ENCODE data around the gene SEC24C. TPM values are rescaled to one million over a fixed set of nuclear protein-coding genes. Genes with fewer than 3 reads are reported as not detected.

SEC24C gene
- total RNA-seq, 6 experiments from 2014 or later: 39.4 to 43.4 (median 41.0) TPM

GRCh38 chr10:73803680-73804286, 59.6 kb downstream of the SEC24C start:
- ATAC-seq: peak in 1 of 4 donors; percentile 21
- intact Hi-C loops (cut with DNase I): no loop called here
- H3K4me1 ChIP-seq: no peaks in the 10 kb centered on the region
- DNase-seq: peak in 1 of 3 donors; percentile 10
- TF ChIP-seq POLR2A (IDR thresholded peaks at IDR 0.05): no peak
- TF ChIP-seq, protein P1, sequence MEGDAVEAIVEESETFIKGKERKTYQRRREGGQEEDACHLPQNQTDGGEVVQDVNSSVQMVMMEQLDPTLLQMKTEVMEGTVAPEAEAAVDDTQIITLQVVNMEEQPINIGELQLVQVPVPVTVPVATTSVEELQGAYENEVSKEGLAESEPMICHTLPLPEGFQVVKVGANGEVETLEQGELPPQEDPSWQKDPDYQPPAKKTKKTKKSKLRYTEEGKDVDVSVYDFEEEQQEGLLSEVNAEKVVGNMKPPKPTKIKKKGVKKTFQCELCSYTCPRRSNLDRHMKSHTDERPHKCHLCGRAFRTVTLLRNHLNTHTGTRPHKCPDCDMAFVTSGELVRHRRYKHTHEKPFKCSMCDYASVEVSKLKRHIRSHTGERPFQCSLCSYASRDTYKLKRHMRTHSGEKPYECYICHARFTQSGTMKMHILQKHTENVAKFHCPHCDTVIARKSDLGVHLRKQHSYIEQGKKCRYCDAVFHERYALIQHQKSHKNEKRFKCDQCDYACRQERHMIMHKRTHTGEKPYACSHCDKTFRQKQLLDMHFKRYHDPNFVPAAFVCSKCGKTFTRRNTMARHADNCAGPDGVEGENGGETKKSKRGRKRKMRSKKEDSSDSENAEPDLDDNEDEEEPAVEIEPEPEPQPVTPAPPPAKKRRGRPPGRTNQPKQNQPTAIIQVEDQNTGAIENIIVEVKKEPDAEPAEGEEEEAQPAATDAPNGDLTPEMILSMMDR (IDR thresholded peaks at IDR 0.05): no peak
- H3K27ac ChIP-seq: no peak overlapping the region
- no peaks in the 10 kb centered on the region for H3K9me3 ChIP-seq
- no peaks in the 10 kb centered on the region for H3K27me3 ChIP-seq
- peaks cover 3 to 72% (median 32%) of the 10 kb centered on the region in 4 donors for H3K36me3 ChIP-seq
- H3K4me3 ChIP-seq: no peak overlapping the region

GRCh38 chr10:73806176-73806950, 62.2 kb downstream of the SEC24C start:
- intact Hi-C loops (cut with DNase I): no loop called here
- WGBS (ENCODE audit: insufficient coverage, low coverage, low lambda C conversion rate, missing lambda C conversion rate): 90% methylated on average over 5 of the region's 14 CpGs
- ATAC-seq: no peak
- no peaks in the 10 kb centered on the region for H3K27me3 ChIP-seq
- no peak for TF ChIP-seq POLR2A (IDR thresholded peaks at IDR 0.05)
- TF ChIP-seq, protein P1 (IDR thresholded peaks at IDR 0.05): no peak
- H3K36me3 ChIP-seq: peaks cover 3 to 48% (median 24%) of the 10 kb centered on the region in 4 donors
- H3K27ac ChIP-seq: no peak overlapping the region
- peak in 2 of 3 donors; percentile 13 to 41 for DNase-seq
- no peak overlapping the region for H3K4me3 ChIP-seq
- no peaks in the 10 kb centered on the region for H3K9me3 ChIP-seq
- peaks cover 0 to 17% (median 0%) of the 10 kb centered on the region in 4 donors for H3K4me1 ChIP-seq

DNA sequence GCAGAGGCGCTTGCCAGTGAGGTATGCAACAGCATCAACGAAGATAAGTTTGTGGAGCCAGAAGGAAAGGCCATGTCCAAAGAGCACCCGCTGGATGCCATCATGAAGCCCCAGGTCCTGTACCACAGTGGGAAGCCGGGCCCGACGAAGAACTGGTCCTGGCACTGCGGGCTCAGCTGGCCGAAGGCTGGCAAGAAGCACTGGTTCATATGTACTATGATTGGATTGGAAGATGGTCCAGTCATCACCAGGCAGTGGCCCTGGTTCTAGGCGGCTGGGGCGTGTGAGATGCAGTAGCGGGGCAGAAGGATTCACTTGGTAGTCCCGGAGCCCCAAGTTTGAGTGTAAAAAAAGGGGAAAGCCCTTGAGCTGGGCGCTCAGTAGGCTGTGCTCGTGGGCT, 63.3 kb downstream of the SEC24C start:
- intact Hi-C loops (cut with DNase I): no loop called here
- H3K4me3 ChIP-seq: no peak overlapping the region

GRCh38 chr10:73808021-73808815, 64.0 kb downstream of the SEC24C start:
- intact Hi-C loops (cut with DNase I): no loop called here
- TF ChIP-seq, protein P1 (IDR thresholded peaks at IDR 0.05): no peak
- no peak for TF ChIP-seq POLR2A (IDR thresholded peaks at IDR 0.05)
- Histone ChIP-seq H3K9me3 (no peaks in the 10 kb centered on the region), H3K4me1 (peaks cover 0 to 23% (median 0%) of the 10 kb centered on the region in 4 donors), H3K36me3 (peaks cover 0 to 30% (median 12%) of the 10 kb centered on the region in 4 donors), H3K4me3 (no peak overlapping the region), H3K27ac (no peak overlapping the region), H3K27me3 (no peaks in the 10 kb centered on the region)
- no peak for DNase-seq
- no peak for ATAC-seq
- 93% methylated on average over 13 of the region's 16 CpGs for WGBS (ENCODE audit: insufficient coverage, low coverage, low lambda C conversion rate, missing lambda C conversion rate)

More for the DNA sequence above, 63.3 kb downstream of the SEC24C start:
- TF ChIP-seq, protein P1 (IDR thresholded peaks at IDR 0.05): no peak
- 100% methylated on average over 1 of the region's 14 CpGs for WGBS (ENCODE audit: insufficient coverage, low coverage, low lambda C conversion rate, missing lambda C conversion rate)
- Histone ChIP-seq H3K36me3 (peaks cover 0 to 37% (median 18%) of the 10 kb centered on the region in 4 donors), H3K9me3 (no peaks in the 10 kb centered on the region), H3K27ac (no peak overlapping the region), H3K27me3 (no peaks in the 10 kb centered on the region), H3K4me1 (peaks cover 0 to 23% (median 0%) of the 10 kb centered on the region in 4 donors)
- ATAC-seq (no peak), DNase-seq (peak in 2 of 3 donors; percentile 13 to 39)

Measured in right lobe of liver (tissue), 6 donors.